GM21825 (cell line): ENCODE data around the gene TMEM59.
"Not testable (repeated sequence)": the region's sequence is repeated elsewhere in the genome, so short reads cannot be mapped to it uniquely, and the experiment has no call there.

Source experiments
- ATAC-seq: cut with Tn5 transposase; IDR thresholded peaks from one replicate; pipeline ENCODE4 v1.9.1; 2021; ENCODE audit warnings: mild to moderate bottlenecking, moderate library complexity; ENCODE audit not compliant: unreplicated experiment

Gene TMEM59

GRCh38 chr1:54053745-54054437, 887 bp upstream of the TMEM59 start:
- no peak for ATAC-seq

GRCh38 chr1:54052431-54052933, 522 bp downstream of the TMEM59 start:
- peak; percentile 7 for ATAC-seq

DNA sequence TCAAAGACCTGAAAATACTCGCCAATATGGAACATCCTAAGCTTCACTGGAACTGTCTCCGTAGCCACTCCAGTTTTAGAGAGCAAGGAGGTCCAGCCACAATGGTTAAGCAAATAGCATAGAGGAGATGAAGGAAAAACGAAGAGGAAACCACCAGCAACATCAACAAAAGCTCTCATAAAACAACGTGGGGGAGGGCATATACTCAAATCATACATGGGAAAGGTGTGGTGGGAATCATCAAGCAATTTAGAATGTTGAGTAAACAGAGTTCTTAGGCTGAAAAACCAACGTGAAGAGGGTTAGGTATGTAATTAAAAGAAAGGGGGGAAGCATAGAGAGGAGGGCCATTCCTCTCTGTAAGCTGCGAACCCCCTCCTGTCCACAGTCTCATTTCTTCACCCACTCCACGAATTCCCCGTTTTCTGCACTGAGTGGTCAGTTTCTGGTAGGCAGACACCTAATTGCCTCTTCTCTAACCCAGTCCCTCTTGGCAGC, 1.0 kb downstream of the TMEM59 start:
- no peak for ATAC-seq

DNA sequence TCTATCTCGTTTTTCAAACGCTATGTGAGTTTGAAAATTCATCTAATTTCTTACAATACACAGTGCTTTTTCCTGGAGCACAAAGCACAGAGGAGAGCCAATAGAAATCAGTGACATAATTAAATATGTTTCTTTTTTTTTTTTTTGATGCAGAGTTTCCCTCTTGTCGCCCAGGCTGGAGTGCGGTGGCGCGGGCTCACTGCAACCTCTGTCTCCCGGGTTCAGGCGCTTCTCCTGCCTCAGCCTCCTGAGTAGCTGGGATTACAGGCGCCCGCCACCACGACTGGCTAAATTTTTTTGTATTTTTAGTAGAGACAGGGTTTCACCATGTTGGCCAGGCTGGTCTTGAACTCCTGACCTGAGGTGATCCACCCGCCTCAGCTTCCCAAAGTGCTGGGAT, 2.6 kb downstream of the TMEM59 start:
- not testable (repeated sequence) for ATAC-seq

- ATAC-seq: no peak
Measured at GRCh38 chr1:54047384-54048305, 5.4 kb downstream of the TMEM59 start.

DNA sequence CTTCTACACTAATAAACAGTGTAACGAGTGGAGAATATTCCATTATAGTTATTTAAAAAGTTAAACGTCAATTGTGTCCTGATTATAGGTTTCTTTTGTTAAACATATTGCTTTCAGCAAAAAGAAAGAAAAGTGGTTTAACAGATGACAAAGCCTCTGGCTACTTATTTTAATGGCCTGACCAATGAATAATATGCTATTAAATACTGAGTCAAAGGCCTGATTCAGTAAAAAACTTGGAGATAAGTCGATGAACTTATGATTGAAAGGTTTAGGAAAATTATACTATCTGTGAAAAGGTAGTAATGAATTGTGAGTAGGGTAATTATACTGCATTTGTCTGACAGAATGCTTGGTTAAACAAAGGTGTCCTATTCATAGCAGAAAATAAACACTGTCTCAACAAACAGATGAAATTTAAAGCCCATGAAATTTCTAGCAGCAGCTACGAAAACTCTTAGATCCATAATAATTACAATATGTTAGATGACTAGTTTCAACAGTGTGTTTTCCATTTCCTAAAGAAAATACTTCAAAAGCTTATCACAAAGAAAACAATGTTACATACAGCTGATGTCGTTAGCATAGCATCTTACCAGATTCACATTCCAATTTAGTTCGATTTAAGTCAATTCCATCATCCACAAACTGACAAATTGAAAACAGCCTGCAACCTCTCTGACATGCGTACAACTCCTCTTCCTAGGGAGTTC, 6.2 kb downstream of the TMEM59 start:
- no peak for ATAC-seq

DNA sequence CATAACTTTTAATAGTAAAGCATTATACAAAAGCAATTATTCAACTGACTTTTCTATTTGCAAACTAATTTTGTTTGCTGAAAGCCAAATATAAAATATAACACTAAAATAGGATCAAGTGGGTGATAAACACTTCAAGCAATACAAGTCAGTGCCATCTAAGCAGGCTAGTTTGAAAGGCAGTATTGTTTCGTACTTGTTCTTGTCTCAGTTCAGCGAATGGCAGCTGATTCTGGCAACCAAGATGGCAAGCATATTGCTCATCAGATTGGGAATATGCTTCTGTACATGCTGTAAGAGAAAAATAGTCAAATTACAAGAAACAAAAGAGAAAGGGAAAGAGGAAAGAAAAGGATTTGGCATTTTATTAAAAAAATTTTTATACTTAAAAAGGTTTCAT, 7.5 kb downstream of the TMEM59 start:
- ATAC-seq: no peak

DNA sequence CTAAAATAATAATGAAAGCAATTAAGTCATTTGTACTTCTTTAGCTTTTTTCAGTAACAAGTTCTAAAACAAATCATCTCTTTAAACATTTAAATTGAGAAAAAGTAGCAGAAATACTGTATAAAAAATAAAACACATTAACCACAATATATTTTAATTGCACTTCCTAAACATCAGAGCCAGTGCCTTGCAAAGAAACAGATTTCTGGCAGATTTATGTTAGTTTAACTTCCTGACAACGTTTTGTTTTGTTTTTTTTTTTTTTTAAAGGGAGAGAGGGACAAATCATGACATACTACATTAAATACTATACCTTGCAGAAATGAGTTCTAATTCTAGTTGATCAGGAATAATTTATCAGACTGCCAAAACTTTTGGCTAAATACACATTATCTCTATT, 11.2 kb downstream of the TMEM59 start:
- no peak for ATAC-seq

DNA sequence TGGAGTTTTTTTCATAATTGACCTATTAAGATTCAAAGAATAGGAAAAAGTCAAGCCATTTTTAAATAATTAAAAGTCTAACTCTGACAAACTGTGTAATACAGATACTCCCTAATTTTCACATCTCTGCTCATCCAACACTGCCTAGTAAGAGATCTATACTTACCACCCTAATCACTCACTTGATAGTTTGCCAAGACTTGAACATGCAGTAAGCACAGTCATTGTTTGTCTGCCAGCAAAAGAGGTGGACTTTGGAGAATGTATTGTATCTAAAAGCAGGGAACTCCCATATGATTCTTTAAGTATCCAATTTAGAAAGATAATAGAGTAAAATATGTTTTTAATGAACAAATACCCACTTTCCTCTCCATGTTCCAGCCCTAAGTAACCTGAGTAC, 15.5 kb downstream of the TMEM59 start:
- ATAC-seq: no peak

GRCh38 chr1:54028306-54029251, 24.4 kb downstream of the TMEM59 start:
- no peak for ATAC-seq

GRCh38 chr1:54027848-54028247, 25.2 kb downstream of the TMEM59 start:
- ATAC-seq: no peak

- not testable (repeated sequence) for ATAC-seq
Measured at GRCh38 chr1:54024811-54025210, 28.2 kb downstream of the TMEM59 start.

DNA sequence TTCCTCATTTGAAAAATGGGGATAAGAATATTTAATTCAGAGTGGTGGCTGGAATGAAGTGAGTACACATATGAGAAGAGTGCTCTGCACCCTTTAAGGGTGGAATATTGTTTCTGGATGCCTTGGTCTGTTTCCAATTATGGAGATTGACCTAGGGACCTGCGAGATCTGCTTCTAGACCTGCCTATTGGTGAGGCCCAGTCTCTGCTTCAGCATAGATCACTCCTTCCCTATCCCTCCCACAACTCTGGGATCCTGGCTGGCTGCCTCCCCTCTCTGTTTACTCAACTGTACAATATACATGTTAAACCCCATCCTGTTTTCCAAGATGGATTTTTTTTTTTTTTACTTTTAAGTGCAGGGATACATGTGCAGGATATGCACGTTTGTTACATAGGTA, 28.6 kb downstream of the TMEM59 start:
- no peak for ATAC-seq

DNA sequence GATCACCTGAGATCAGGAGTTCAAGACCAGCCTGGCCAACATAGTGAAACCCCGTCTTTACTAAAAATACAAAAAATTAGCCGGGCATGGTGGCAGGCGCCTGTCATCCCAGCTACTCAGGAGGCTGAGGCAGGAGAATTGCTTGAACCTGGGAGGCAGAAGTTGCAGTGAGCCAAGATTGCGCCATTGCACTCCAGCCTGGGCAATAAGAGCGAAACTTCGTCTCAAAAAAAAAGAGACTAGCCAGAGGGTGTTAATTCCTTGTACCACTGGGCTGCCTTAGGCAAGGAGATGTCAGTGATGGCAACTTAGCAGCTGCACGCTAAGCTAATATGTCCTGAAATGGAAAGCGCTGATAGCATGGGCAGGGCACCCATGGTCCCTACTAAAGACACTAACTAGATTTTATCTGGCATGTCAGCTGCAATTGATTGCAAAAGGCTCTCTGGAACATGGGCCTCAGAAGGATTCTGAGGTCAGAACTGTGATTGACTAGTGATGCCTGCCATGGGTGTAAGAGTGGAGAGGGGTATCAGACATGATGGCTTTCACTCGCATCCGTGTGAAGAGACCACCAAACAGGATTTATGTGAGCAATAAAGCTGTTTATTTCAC, 33.3 kb downstream of the TMEM59 start:
- not testable (repeated sequence) for ATAC-seq

GRCh38 chr1:54018635-54019034, 34.4 kb downstream of the TMEM59 start:
- ATAC-seq: no peak

DNA sequence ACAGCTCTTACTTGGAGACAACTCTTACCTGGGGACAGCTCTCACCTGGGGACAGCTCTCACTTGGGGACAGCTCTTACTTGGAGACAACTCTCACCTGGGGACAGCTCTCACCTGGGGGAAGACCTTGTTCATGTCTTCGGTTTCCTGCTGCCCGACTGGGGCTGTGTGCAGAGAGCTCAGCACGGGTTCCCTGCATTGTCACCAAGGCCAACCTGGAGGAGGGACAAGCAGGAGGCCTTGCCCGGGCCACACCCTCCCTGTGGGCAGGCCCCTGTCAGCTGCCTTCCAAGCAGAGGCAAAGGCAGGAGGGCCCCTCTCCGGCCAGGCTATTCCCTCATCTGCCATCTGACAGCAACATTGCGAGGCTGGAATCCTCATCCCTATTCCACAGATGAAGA, 35.0 kb downstream of the TMEM59 start, which contains the start of gene LDLRAD1:
LDLRAD1 (minus strand) TSS at position 208 of the 400 bp plus-strand sequence; CDS start at position 134, 74 bp downstream.
- ATAC-seq: no peak

DNA sequence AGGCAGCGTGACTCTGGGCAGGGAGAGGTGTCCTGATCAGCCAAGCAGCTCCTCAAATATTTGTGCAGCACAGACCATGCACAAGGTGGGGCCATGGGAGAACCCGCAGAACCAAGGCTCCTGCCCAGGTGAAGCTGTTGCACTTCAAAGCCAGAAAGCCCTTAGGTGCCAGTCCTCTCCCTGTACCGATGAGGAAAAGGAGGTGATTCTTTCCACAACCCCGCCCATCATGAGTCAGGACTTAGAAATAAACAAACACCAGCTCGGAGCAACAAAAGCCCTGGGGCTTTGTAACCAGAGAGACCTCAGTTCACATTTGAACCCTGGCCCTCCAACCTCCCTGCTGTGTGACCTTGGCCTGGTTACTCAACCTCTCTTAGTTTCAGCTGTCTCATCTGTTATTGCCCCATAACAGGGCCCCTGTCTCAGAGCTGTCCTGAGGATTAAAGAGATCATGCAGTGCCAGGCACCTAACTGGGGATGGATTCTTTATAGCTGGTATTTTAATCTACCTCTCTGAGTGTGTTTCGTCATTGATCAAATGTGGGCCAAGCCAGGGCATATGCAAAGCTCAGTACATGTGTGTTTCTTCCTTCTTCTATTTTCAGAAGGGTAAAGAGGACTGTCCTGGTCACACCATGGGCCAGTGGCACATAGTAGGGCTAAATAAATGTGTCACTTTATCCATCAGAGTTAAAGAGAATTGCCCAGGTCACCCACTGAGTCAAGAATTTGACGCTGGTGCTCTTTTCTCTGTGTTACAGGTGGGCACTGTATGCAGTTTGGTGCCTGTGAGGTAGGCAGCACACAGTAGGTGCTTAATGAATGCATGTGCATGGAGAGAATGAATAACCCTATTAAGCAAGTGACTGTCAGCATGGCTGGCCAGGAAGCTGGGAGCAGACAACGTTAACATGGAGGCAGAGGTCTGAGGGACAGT, 36.4 kb downstream of the TMEM59 start:
- no peak for ATAC-seq

GRCh38 chr1:54014009-54014629, 38.9 kb downstream of the TMEM59 start:
- ATAC-seq: no peak
